Gastrocnemius medialis (tissue), 4 donors: ENCODE results near the gene WWOX. TPM values are rescaled to one million over a fixed set of nuclear protein-coding genes. Genes with fewer than 3 reads are reported as not detected.

Experiments used
- ATAC-seq, 2 donors: fragments of 150-250 bp; one replicate each; pipeline ENCODE4 v1.9.1; 2016
- DNase-seq, 2 donors: peaks; one replicate each; pipeline ENCODE4 v3.0.0-alpha.2; 2019
- H3K27ac ChIP-seq, 4 donors: fragments of 200-600 bp; sonication (generic); 1 replicate in 1 of 4; 2 replicates in 3 of 4; pipeline ENCODE4 v1.5.1; 2016 to 2018; ENCODE audit warnings: mild to moderate bottlenecking in 2 of 4, moderate library complexity in 1 of 4
- H3K27me3 ChIP-seq, 3 donors: fragments of 200-600 bp; sonication (generic) in 2 of 3; 1 replicate in 1 of 3; 2 replicates in 2 of 3; pipeline versions ENCODE4 v1.5.1 to v1.6.0; 2016 to 2019; ENCODE audit warnings: mild to moderate bottlenecking in 1 of 3, moderate library complexity in 1 of 3
- H3K36me3 ChIP-seq, 2 donors: fragments of 200-600 bp; sonication (generic) in 1 of 2; one replicate each; pipeline ENCODE4 v1.5.1; 2017 to 2018
- H3K4me1 ChIP-seq, 2 donors: fragments of 200-600 bp; sonication (generic) in 1 of 2; one replicate each; pipeline ENCODE4 v1.5.1; 2016 to 2017; ENCODE audit warnings: mild to moderate bottlenecking in 2 of 2
- H3K4me3 ChIP-seq, 4 donors: fragments of 200-600 bp; sonication (generic) in 3 of 4; 1 replicate in 1 of 4; 2 replicates in 3 of 4; pipeline ENCODE4 v1.5.1; 2016 to 2019; ENCODE audit warnings: mild to moderate bottlenecking in 2 of 4
- H3K9me3 ChIP-seq, 3 donors: fragments of 200-600 bp; sonication (generic) in 2 of 3; 1 replicate in 1 of 3; 2 replicates in 2 of 3; pipeline ENCODE4 v1.5.1; 2016 to 2019
- CTCF ChIP-seq, 5 experiments: fragments of 450-650 bp in 3 of 5; fragments of 200-600 bp in 2 of 5; sonication (generic) in 2 of 5; IDR thresholded peaks in 4 of 5; conservative IDR thresholded peaks in 1 of 5; 1 replicate in 4 of 5; 2 replicates in 1 of 5; pipeline ENCODE4 v1.5.1; 2016 to 2019; ENCODE audit warnings: antibody characterized with exemption in 5 of 5, mild to moderate bottlenecking in 3 of 5, moderate library complexity in 3 of 5
- POLR2A ChIP-seq, 2 donors: fragments of 450-650 bp; IDR thresholded peaks; one replicate each; pipeline ENCODE4 v1.6.1; 2017; ENCODE audit warnings: antibody characterized with exemption in 2 of 2, mild to moderate bottlenecking in 2 of 2, moderate library complexity in 2 of 2
- in situ Hi-C, 4 donors: fragments of 200-750 bp; cut with MboI; loops; one replicate each; pipeline versions ENCODE4 v1.15.0 to v1.8.0; 2017; ENCODE audit warnings: low sequenced_read_pairs in 4 of 4
- intact Hi-C: fragments of 100-400 bp; cut with DNase I; formaldehyde crosslinking; loops from one replicate; pipeline ENCODE4 v1.15.1; 2023; ENCODE audit warnings: low total_unique reads
- total RNA-seq, 4 donors: library from RNA; depleted of rRNA; stranded (reverse); fragments of >200 nt; gene quantifications; one replicate each; pipeline versions ENCODE4 v1.1.0 to v1.2.3, GENCODE V29; 2016

The WWOX gene
- total RNA-seq, 4 donors from 2014 or later: 3.3 to 13.0 (median 6.0) TPM

- H3K27me3 ChIP-seq: no peaks in the 10 kb centered on the region
- intact Hi-C loops: no loop called here
- no peak overlapping the region for H3K4me3 ChIP-seq
- H3K4me1 ChIP-seq: no peaks in the 10 kb centered on the region
- DNase-seq (no peak), ATAC-seq (no peak)
- no peak overlapping the region for H3K27ac ChIP-seq
- TF ChIP-seq POLR2A (IDR thresholded peaks at IDR 0.05) (no peak), CTCF (IDR thresholded peaks at IDR 0.05 in 4 of 5, conservative IDR thresholded peaks at IDR 0.05 in 1 of 5) (no peak)
- no peaks in the 10 kb centered on the region for H3K9me3 ChIP-seq
- in situ Hi-C loops: no loop called here
- no peaks in the 10 kb centered on the region for H3K36me3 ChIP-seq
These were observed 172.5 kb downstream of the WWOX start for GRCh38 chr16:78271981-78272380.

- in situ Hi-C loops (no loop called here), intact Hi-C loops (no loop called here)
- ATAC-seq (no peak), DNase-seq (no peak)
- Histone ChIP-seq H3K9me3 (no peaks in the 10 kb centered on the region), H3K27me3 (no peaks in the 10 kb centered on the region), H3K4me1 (peaks cover 0 to 6% of the 10 kb centered on the region in 2 donors), H3K4me3 (no peak overlapping the region), H3K36me3 (no peaks in the 10 kb centered on the region), H3K27ac (no peak overlapping the region)
- TF ChIP-seq POLR2A (IDR thresholded peaks at IDR 0.05) (no peak), CTCF (IDR thresholded peaks at IDR 0.05 in 4 of 5, conservative IDR thresholded peaks at IDR 0.05 in 1 of 5) (no peak)
These were observed 175.3 kb downstream of the WWOX start for GRCh38 chr16:78274771-78275170.

GRCh38 chr16:78275420-78275819, 176.0 kb downstream of the WWOX start:
- no peaks in the 10 kb centered on the region for H3K9me3 ChIP-seq
- intact Hi-C loops (no loop called here), in situ Hi-C loops (no loop called here)
- H3K27me3 ChIP-seq: no peaks in the 10 kb centered on the region
- DNase-seq (no peak), ATAC-seq (no peak)
- no peak overlapping the region for H3K27ac ChIP-seq
- H3K4me3 ChIP-seq: no peak overlapping the region
- peaks cover 0 to 6% of the 10 kb centered on the region in 2 donors for H3K4me1 ChIP-seq
- TF ChIP-seq POLR2A (IDR thresholded peaks at IDR 0.05) (no peak), CTCF (IDR thresholded peaks at IDR 0.05 in 4 of 5, conservative IDR thresholded peaks at IDR 0.05 in 1 of 5) (no peak)
- no peaks in the 10 kb centered on the region for H3K36me3 ChIP-seq

- TF ChIP-seq POLR2A (IDR thresholded peaks at IDR 0.05) (no peak), CTCF (IDR thresholded peaks at IDR 0.05 in 4 of 5, conservative IDR thresholded peaks at IDR 0.05 in 1 of 5) (no peak)
- ATAC-seq (no peak), DNase-seq (no peak)
- no peak overlapping the region for H3K4me3 ChIP-seq
- H3K27me3 ChIP-seq: no peaks in the 10 kb centered on the region
- no peaks in the 10 kb centered on the region for H3K36me3 ChIP-seq
- intact Hi-C loops (no loop called here), in situ Hi-C loops (no loop called here)
- H3K27ac ChIP-seq: no peak overlapping the region
- peaks cover 0 to 6% of the 10 kb centered on the region in 2 donors for H3K4me1 ChIP-seq
- no peaks in the 10 kb centered on the region for H3K9me3 ChIP-seq
These were observed 178.0 kb downstream of the WWOX start for GRCh38 chr16:78277321-78278055.

- no peak for TF ChIP-seq CTCF (IDR thresholded peaks at IDR 0.05 in 4 of 5, conservative IDR thresholded peaks at IDR 0.05 in 1 of 5)
- in situ Hi-C loops: no loop called here
- no peak for ATAC-seq
These were observed 178.6 kb downstream of the WWOX start for GRCh38 chr16:78278056-78278450.

More at GRCh38 chr16:78278056-78278450, 178.6 kb downstream of the WWOX start:
- intact Hi-C loops: no loop called here
- no peaks in the 10 kb centered on the region for H3K9me3 ChIP-seq
- H3K4me3 ChIP-seq: no peak overlapping the region
- no peak overlapping the region for H3K27ac ChIP-seq
- H3K36me3 ChIP-seq: no peaks in the 10 kb centered on the region
- H3K4me1 ChIP-seq: peaks cover 0 to 6% of the 10 kb centered on the region in 2 donors
- H3K27me3 ChIP-seq: no peaks in the 10 kb centered on the region
- DNase-seq: no peak
